GM12878 (cell line): ENCODE results near the gene REV3L. TPM values are rescaled to one million over a fixed set of nuclear protein-coding genes. Genes with fewer than 3 reads are reported as not detected.

Experiments
- ATAC-seq: fragments of 200-7000 bp; cut with Tn5 transposase; 3 replicates; pipeline ENCODE4 v1.9.1; 2020; ENCODE audit warnings: mild to moderate bottlenecking, moderate library complexity
- BruUV-seq: library from RNA; stranded (reverse); fragments of 400-500 nt; replicated peaks from 2 replicates; lab custom pipeline; 2021; lab: Mats Ljungman, UMichigan
- CTCF ChIA-PET: fragments of 300-600 bp; sonication (Branson Sonifier 250); formaldehyde crosslinking; extraction: SDS; loops from one replicate; lab custom pipeline; 2021; ENCODE audit warnings: inconsistent platforms; lab: Yijun Ruan, JAX
- POLR2A ChIA-PET: fragments of 350-600 bp; formaldehyde crosslinking; extraction: SDS; loops from one replicate; lab custom pipeline; 2021; ENCODE audit warnings: inconsistent platforms; lab: Charles Lee
- RAD21 ChIA-PET: fragments of 300-600 bp; sonication (Branson Sonifier 250); formaldehyde crosslinking; loops from one replicate; lab custom pipeline; 2023; ENCODE audit warnings: antibody characterized with exemption; ENCODE audit not compliant: unreplicated experiment; lab: Charles Lee
- SMC1A ChIA-PET: fragments of 300-600 bp; sonication (Branson Sonifier 250); formaldehyde crosslinking; loops from one replicate; lab custom pipeline; 2023; ENCODE audit not compliant: unreplicated experiment, uncharacterized antibody; lab: Charles Lee
- DNase-seq: peaks from one replicate; pipeline ENCODE4 v3.0.0-alpha.2; 2011; ENCODE audit warnings: low read depth, low spot score
- FAIRE-seq: peaks from 3 replicates; lab custom pipeline; 2011; peaks lifted over from hg19 to GRCh38; lab: Jason Lieb, UNC
- H2AFZ ChIP-seq: 2 replicates; pipeline ENCODE4 v1.6.0; 2011; ENCODE audit warnings: low read depth, low read length, control low read depth; ENCODE audit not compliant: control insufficient read depth
- H3K27ac ChIP-seq: 2 replicates; pipeline ENCODE4 v1.5.1; 2011; ENCODE audit warnings: control low read depth; ENCODE audit not compliant: control insufficient read depth, insufficient read depth
- H3K27me3 ChIP-seq, 2 experiments: replicated peaks in 1 of 2; 2 replicates each; pipeline versions ENCODE4 v1.6.0 to v1.6.1; 2011; ENCODE audit warnings: low read length in 1 of 2; ENCODE audit not compliant: control insufficient read depth in 2 of 2, insufficient read depth in 2 of 2
- H3K36me3 ChIP-seq, 2 experiments: 2 replicates each; pipeline ENCODE4 v1.5.1; 2011; ENCODE audit warnings: low read length in 1 of 2; ENCODE audit not compliant: control insufficient read depth in 2 of 2, insufficient read depth in 2 of 2
- H3K4me1 ChIP-seq: 2 replicates; pipeline ENCODE4 v1.6.1; 2011; ENCODE audit warnings: mild to moderate bottlenecking, low read length, moderate library complexity, mixed read lengths; ENCODE audit not compliant: control insufficient read depth, insufficient read depth
- H3K4me2 ChIP-seq: 2 replicates; pipeline ENCODE4 v1.6.0; 2011; ENCODE audit warnings: control low read depth; ENCODE audit not compliant: control insufficient read depth, insufficient read depth
- H3K4me3 ChIP-seq: fragments of 200-600 bp; sonication (generic); 2 replicates; pipeline ENCODE4 v1.5.1; 2016
- H3K79me2 ChIP-seq: 2 replicates; pipeline ENCODE4 v1.6.0; 2011; ENCODE audit warnings: low read length; ENCODE audit not compliant: control insufficient read depth, insufficient read depth
- H3K9ac ChIP-seq: 2 replicates; pipeline ENCODE4 v1.8.0; 2011; ENCODE audit warnings: low read length, control low read depth, mixed read lengths; ENCODE audit not compliant: control insufficient read depth, insufficient read depth
- H3K9me3 ChIP-seq: replicated peaks from 3 replicates; pipeline ENCODE4 v1.5.1; 2011; ENCODE audit warnings: mild to moderate bottlenecking, low read length; ENCODE audit not compliant: control insufficient read depth, insufficient read depth
- H4K20me1 ChIP-seq: 2 replicates; pipeline ENCODE4 v1.6.0; 2011; ENCODE audit not compliant: control insufficient read depth, insufficient read depth
- ATF7 ChIP-seq: fragments of 450-650 bp; IDR thresholded peaks from 2 replicates; pipeline ENCODE4 v1.6.1; 2016; ENCODE audit warnings: low read depth, mild to moderate bottlenecking
- BMI1 ChIP-seq: fragments of 450-650 bp; IDR thresholded peaks from 2 replicates; pipeline ENCODE4 v1.6.1; 2016; ENCODE audit warnings: mild to moderate bottlenecking, moderate library complexity, borderline replicate concordance
- CBFB ChIP-seq: IDR thresholded peaks from 2 replicates; pipeline ENCODE4 v1.6.1; 2016; ENCODE audit warnings: antibody characterized with exemption, low read depth
- CREB1 ChIP-seq: IDR thresholded peaks from 2 replicates; pipeline ENCODE4 v1.6.1; 2012; ENCODE audit warnings: low read depth, mild to moderate bottlenecking, inconsistent platforms
- E4F1 ChIP-seq: fragments of 450-650 bp; IDR thresholded peaks from 2 replicates; pipeline ENCODE4 v1.6.1; 2018; ENCODE audit warnings: borderline replicate concordance, mild to moderate bottlenecking; ENCODE audit not compliant: partially characterized antibody
- EED ChIP-seq: sonication (generic); IDR thresholded peaks from 2 replicates; pipeline ENCODE4 v1.6.1; 2016; ENCODE audit warnings: antibody characterized with exemption, low read depth
- ELK1 ChIP-seq: IDR thresholded peaks from 2 replicates; pipeline ENCODE4 v1.6.1; 2012; ENCODE audit warnings: low read depth, low read length, improper control_type of control experiment
- GABPA ChIP-seq: IDR thresholded peaks from 2 replicates; pipeline ENCODE4 v1.6.1; 2014; ENCODE audit warnings: antibody characterized with exemption, low read depth, mild to moderate bottlenecking, inconsistent platforms
- GATAD2B ChIP-seq: fragments of 450-650 bp; conservative IDR thresholded peaks from 2 replicates; pipeline ENCODE4 v1.6.1; 2017; ENCODE audit warnings: low read depth, mild to moderate bottlenecking, moderate library complexity
- IKZF1 ChIP-seq: fragments of 450-650 bp; conservative IDR thresholded peaks from 2 replicates; pipeline ENCODE4 v1.6.1; 2017; ENCODE audit warnings: antibody characterized with exemption, mild to moderate bottlenecking
- IRF4 ChIP-seq: IDR thresholded peaks from 2 replicates; pipeline ENCODE4 v1.6.1; 2011; ENCODE audit warnings: low read depth, low read length
- KAT2A ChIP-seq: conservative IDR thresholded peaks from 2 replicates; pipeline ENCODE4 v1.6.1; 2011; ENCODE audit warnings: low read depth, low read length; ENCODE audit not compliant: control insufficient read depth
- NFYB ChIP-seq: IDR thresholded peaks from 2 replicates; pipeline ENCODE4 v1.6.1; 2011; ENCODE audit warnings: low read depth, mild to moderate bottlenecking, low read length, improper control_type of control experiment, moderate library complexity; ENCODE audit not compliant: insufficient read depth
- POLR2A ChIP-seq: IDR thresholded peaks from 2 replicates; pipeline ENCODE4 v1.6.1; 2011; ENCODE audit warnings: low read depth, mild to moderate bottlenecking, low read length
- POU2F2 ChIP-seq: IDR thresholded peaks from 3 replicates; pipeline ENCODE4 v1.6.1; 2011; ENCODE audit warnings: low read depth, mild to moderate bottlenecking, low read length, borderline replicate concordance
- RAD51 ChIP-seq: fragments of 450-650 bp; IDR thresholded peaks from 2 replicates; pipeline ENCODE4 v1.6.1; 2016; ENCODE audit warnings: moderate library complexity, mild to moderate bottlenecking, inconsistent platforms
- SMARCA5 ChIP-seq: fragments of 450-650 bp; IDR thresholded peaks from 2 replicates; pipeline ENCODE4 v1.6.1; 2017; ENCODE audit warnings: mild to moderate bottlenecking
- SMC3 ChIP-seq: IDR thresholded peaks from 2 replicates; pipeline ENCODE4 v1.6.1; 2011; ENCODE audit warnings: low read length, improper control_type of control experiment, borderline replicate concordance
- TBL1XR1 ChIP-seq: IDR thresholded peaks from 2 replicates; pipeline ENCODE4 v1.6.1; 2012; ENCODE audit warnings: low read depth, low read length, improper control_type of control experiment
- ZBTB33 ChIP-seq: fragments of 450-650 bp; IDR thresholded peaks from 2 replicates; pipeline ENCODE4 v1.6.1; 2017; ENCODE audit warnings: mild to moderate bottlenecking
- WGBS: methylation state at CpG from one replicate; pipeline ENCODE4 v1.1.6; 2016; ENCODE audit warnings: low lambda C conversion rate; ENCODE audit not compliant: insufficient replicate concordance, insufficient coverage; ENCODE audit errors: missing lambda C conversion rate; 5-methylcytosine and 5-hydroxymethylcytosine counted together
- in situ Hi-C: fragments of 300-500 bp; cut with MboI; formaldehyde crosslinking; loops from 9 replicates; pipeline ENCODE4 v1.14.3; 2018; ENCODE audit warnings: mixed read lengths
- intact Hi-C: fragments of 100-400 bp; cut with micrococcal nuclease; formaldehyde crosslinking; loops from one replicate; pipeline ENCODE4 v1.14.2; 2022; ENCODE audit not compliant: unreplicated experiment
- polyA plus RNA-seq, 11 experiments: library from polyadenylated mRNA; depleted of rRNA in 4 of 11; unstranded in 6 of 11; stranded (reverse) in 5 of 11; fragments of >200 nt; fragmentation: Nextera tagmentation in 4 of 11; fragmentation: Illumina TruSeq in 1 of 11; extraction: Ambion mirVana in 4 of 11; extraction: Trizol in 1 of 11; gene quantifications; 1 replicate in 1 of 11; 2 replicates in 10 of 11; pipeline versions ENCODE4 v1.2.1 to v1.2.3, GENCODE V29; 2011 to 2016; ENCODE audit warnings: inconsistent platforms in 2 of 11, missing spikeins in 2 of 11, low read depth in 1 of 11
- total RNA-seq, 4 experiments: library from RNA; depleted of rRNA in 3 of 4; stranded (reverse); fragments of >200 nt in 3 of 4; fragmentation: Illumina TruSeq in 1 of 4; extraction: Trizol in 1 of 4; gene quantifications; 2 replicates each; pipeline versions ENCODE4 v1.2.1 to v1.2.3, GENCODE V29; 2013 to 2021

Gene REV3L
- total and polyA plus RNA-seq, 10 of the 15 experiments (the other 5 are each of a cell fraction or from before 2014, with no cell fraction given) = 7.6 to 33.6 (median 21.5) TPM

- in situ Hi-C loops = no loop called here
- FAIRE-seq (peak; percentile 27), ATAC-seq (peak; percentile 74), DNase-seq (peak; percentile 48)
- BruUV-seq = TSS peak; percentile 13
- ChIA-PET POLR2A (interaction anchor here (1.2 to 1.8 kb wide), 4 partner anchors 12 to 153 kb away, joined by 3 to 5 read pairs (median 4); a partner anchor contains a TSS), RAD21 (interaction anchor here (0.7 to 5.0 kb wide), 5 partner anchors 21 to 153 kb away, joined by 3 to 30 read pairs (median 4); a partner anchor contains a TSS), CTCF (interaction anchor here (1.0 to 2.9 kb wide), 6 partner anchors 10 to 401 kb away, joined by 3 to 20 read pairs (median 6); a partner anchor contains a TSS), SMC1A (interaction anchor here (0.7 to 3.0 kb wide), 5 partner anchors 12 to 153 kb away, joined by 3 to 14 read pairs (median 6); a partner anchor contains a TSS)
- Histone ChIP-seq H3K4me1 (peaks cover 31% of the 10 kb centered on the region), H3K4me3 (no peak overlapping the region), H4K20me1 (no peaks in the 10 kb centered on the region), H2AFZ (no peak overlapping the region; the same call in 1 of the 2 replicates), H3K4me2 (peak overlapping the region; percentile 47), H3K9me3 (no peaks in the 10 kb centered on the region), H3K27ac (peak overlapping the region; percentile 64), H3K27me3 (no peaks in the 10 kb centered on the region), H3K9ac (no peak overlapping the region; the same call in 1 of the 2 replicates), H3K36me3 (peaks cover 2 to 7% of the 10 kb centered on the region in 2 experiments; a peak in 3 of 4 replicates), H3K79me2 (peaks cover 4% of the 10 kb centered on the region)
- WGBS = 13% methylated on average over 4 of the region's 4 CpGs
- intact Hi-C loops = no loop called here
- no peak for TF ChIP-seq CBFB
- TF ChIP-seq TBL1XR1 = 0 out of 2 replicates have a peak, but pooled peaks have one; percentile 47
- TF ChIP-seq ZBTB33 = no peak
- no peak for TF ChIP-seq POU2F2
- peak; percentile 80 for TF ChIP-seq IKZF1
- no peak for TF ChIP-seq GATAD2B
- TF ChIP-seq ELK1 = no peak
- no peak for TF ChIP-seq SMC3
- 0 out of 2 replicates have a peak, but pooled peaks have one; percentile 13 for TF ChIP-seq SMARCA5
- TF ChIP-seq IRF4 = 0 out of 2 replicates have a peak, but pooled peaks have one; percentile 28
- TF ChIP-seq POLR2A = no peak
- TF ChIP-seq CREB1 = peak; percentile 72
- peak; percentile 27; the same call in 1 of the 2 replicates for TF ChIP-seq BMI1
- no peak for TF ChIP-seq E4F1
- no peak for TF ChIP-seq NFYB
- TF ChIP-seq KAT2A = no peak
- TF ChIP-seq RAD51 = no peak
- TF ChIP-seq GABPA = 0 out of 2 replicates have a peak, but pooled peaks have one; percentile 10
- peak; percentile 76 for TF ChIP-seq EED
- TF ChIP-seq ATF7 = peak; percentile 97
Measured at GRCh38 chr6:111411978-111412566, 70.9 kb downstream of the REV3L start.
